Measurements from ENCODE around the gene ODAPH.

The ODAPH gene

GRCh38 chr4:75564023-75564422 lies 8.2 kb downstream of the ODAPH start:
- no peak overlapping the region for H3K4me3 ChIP-seq (ENCODE audit: low read depth, low read length)
- TF ChIP-seq MYC (IDR thresholded peaks at IDR 0.05; ENCODE audit: low read depth, low read length) = no peak
- TF ChIP-seq CTCF (IDR thresholded peaks at IDR 0.05; ENCODE audit: low read depth, low read length) = no peak
- TF ChIP-seq, protein P1, sequence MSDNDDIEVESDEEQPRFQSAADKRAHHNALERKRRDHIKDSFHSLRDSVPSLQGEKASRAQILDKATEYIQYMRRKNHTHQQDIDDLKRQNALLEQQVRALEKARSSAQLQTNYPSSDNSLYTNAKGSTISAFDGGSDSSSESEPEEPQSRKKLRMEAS (IDR thresholded peaks at IDR 0.05; ENCODE audit: low read depth, low read length) = no peak
- no peak for TF ChIP-seq POLR2A (IDR thresholded peaks at IDR 0.05; ENCODE audit: extremely low read depth, insufficient read length)
- DNase-seq (ENCODE audit: low read depth) = no peak

DNA sequence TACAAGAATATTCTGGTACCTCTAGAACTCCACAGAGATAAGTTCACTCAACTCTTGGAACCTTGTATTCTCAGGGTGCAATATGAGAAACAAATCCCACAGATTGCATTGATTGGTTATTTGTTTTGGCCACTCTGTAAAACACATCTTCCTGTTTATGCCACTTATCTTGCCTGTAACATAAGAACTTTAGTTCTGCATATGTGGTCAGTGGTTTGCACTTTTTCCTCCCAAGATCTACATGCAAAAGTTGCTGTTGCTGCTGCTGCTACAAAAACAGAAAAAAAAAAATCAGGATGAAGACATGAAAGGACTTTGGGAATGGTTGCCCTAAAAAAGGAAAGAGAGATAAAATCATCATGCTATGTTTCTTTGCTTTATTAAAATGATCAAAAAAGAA lies 9.6 kb downstream of the ODAPH start:
- TF ChIP-seq MYC (IDR thresholded peaks at IDR 0.05; ENCODE audit: low read depth, low read length) (no peak), CTCF (IDR thresholded peaks at IDR 0.05; ENCODE audit: low read depth, low read length) (no peak), POLR2A (IDR thresholded peaks at IDR 0.05; ENCODE audit: extremely low read depth, insufficient read length) (no peak)
- TF ChIP-seq, protein P1 (IDR thresholded peaks at IDR 0.05; ENCODE audit: low read depth, low read length) = no peak
- peak; percentile 45 for DNase-seq (ENCODE audit: low read depth)
- H3K4me3 ChIP-seq (ENCODE audit: low read depth, low read length) = no peak overlapping the region

DNA sequence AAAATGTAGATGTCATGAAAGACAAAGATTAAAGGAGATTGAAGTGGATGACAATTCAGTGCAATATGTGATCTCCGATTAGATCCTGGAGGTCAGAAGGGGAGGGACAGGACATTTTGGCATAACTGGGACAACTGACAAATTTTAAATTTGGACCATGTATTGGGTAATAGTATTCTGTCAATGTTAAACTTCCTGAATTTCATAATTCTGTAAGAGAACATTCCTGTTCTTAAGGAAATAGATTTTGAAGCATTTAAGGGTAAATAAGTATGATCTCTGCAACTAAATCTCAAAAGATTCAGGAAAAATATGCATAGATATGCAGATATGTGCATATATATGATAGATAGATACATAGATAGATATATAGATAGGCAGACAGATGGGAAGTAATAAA lies 11.0 kb downstream of the ODAPH start:
- no peak for DNase-seq (ENCODE audit: low read depth)
- H3K4me3 ChIP-seq (ENCODE audit: low read depth, low read length) = no peak overlapping the region
- TF ChIP-seq CTCF (IDR thresholded peaks at IDR 0.05; ENCODE audit: low read depth, low read length) (no peak), POLR2A (IDR thresholded peaks at IDR 0.05; ENCODE audit: extremely low read depth, insufficient read length) (no peak), MYC (IDR thresholded peaks at IDR 0.05; ENCODE audit: low read depth, low read length) (no peak)
- TF ChIP-seq, protein P1 (IDR thresholded peaks at IDR 0.05; ENCODE audit: low read depth, low read length) = no peak

GRCh38 chr4:75567725-75568124 lies 11.9 kb downstream of the ODAPH start:
- TF ChIP-seq MYC (IDR thresholded peaks at IDR 0.05; ENCODE audit: low read depth, low read length) = no peak
- no peak for TF ChIP-seq POLR2A (IDR thresholded peaks at IDR 0.05; ENCODE audit: extremely low read depth, insufficient read length)
- no peak for TF ChIP-seq CTCF (IDR thresholded peaks at IDR 0.05; ENCODE audit: low read depth, low read length)
- TF ChIP-seq, protein P1 (IDR thresholded peaks at IDR 0.05; ENCODE audit: low read depth, low read length) = no peak
- DNase-seq (ENCODE audit: low read depth) = no peak
- H3K4me3 ChIP-seq (ENCODE audit: low read depth, low read length) = no peak overlapping the region

DNA sequence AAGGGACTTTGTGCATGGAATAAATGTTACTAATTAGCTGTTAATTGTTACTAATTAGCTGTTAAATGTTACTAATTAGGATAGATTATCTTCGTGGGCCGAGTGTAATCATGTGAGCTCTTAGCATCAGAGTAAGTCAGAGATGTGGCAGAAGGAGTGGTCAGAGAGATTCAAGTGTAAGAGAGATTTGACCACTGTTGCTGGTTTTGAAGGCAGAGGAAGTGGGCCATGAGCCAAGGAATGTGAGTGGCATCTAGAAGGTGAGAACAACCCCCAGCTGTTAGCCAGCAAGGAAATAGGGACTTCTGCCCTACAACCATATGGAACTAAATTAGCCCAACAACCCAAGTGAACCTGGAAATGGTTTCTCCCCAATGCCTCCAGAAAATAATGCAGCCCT lies 28.2 kb downstream of the ODAPH start:
- DNase-seq (ENCODE audit: low read depth) = no peak
- TF ChIP-seq, protein P1 (IDR thresholded peaks at IDR 0.05; ENCODE audit: low read depth, low read length) = no peak
- TF ChIP-seq CTCF (IDR thresholded peaks at IDR 0.05; ENCODE audit: low read depth, low read length) (no peak), POLR2A (IDR thresholded peaks at IDR 0.05; ENCODE audit: extremely low read depth, insufficient read length) (no peak), MYC (IDR thresholded peaks at IDR 0.05; ENCODE audit: low read depth, low read length) (no peak)
- H3K4me3 ChIP-seq (ENCODE audit: low read depth, low read length) = no peak overlapping the region

DNA sequence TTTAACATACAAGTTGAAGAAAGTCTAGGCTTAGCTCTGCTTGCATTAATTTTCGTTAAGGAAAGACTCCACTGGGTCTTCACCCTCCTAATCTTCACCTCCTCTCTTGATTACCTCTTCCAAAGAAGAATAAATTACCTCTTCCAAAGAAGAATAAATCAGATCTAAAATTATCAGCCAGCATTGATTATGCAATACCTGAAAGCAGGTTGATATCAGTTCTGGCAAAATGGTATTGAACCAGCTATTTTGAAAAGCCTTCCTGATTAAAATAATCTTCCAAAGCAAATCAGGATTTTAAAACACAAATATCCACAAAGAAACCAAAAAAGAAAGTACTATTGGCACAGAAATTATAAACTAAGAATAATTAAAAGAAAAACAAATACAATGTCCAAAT lies 37.5 kb downstream of the ODAPH start:
- DNase-seq (ENCODE audit: low read depth) = no peak
- no peak overlapping the region for H3K4me3 ChIP-seq (ENCODE audit: low read depth, low read length)
- TF ChIP-seq MYC (IDR thresholded peaks at IDR 0.05; ENCODE audit: low read depth, low read length) = no peak
- no peak for TF ChIP-seq CTCF (IDR thresholded peaks at IDR 0.05; ENCODE audit: low read depth, low read length)
- TF ChIP-seq, protein P1 (IDR thresholded peaks at IDR 0.05; ENCODE audit: low read depth, low read length) = no peak
- TF ChIP-seq POLR2A (IDR thresholded peaks at IDR 0.05; ENCODE audit: extremely low read depth, insufficient read length) = no peak
